WTC11 (cell line): ENCODE data around the gene CTBP1.

Source experiments
- ATF1 ChIP-seq: sonication (generic); formaldehyde crosslinking; IDR thresholded peaks from 2 replicates; pipeline ENCODE4 v1.8.1; 2023; ENCODE audit warnings: mild to moderate bottlenecking, moderate library complexity, missing genetic modification reagents
- ATF2 ChIP-seq: sonication (generic); formaldehyde crosslinking; IDR thresholded peaks from 2 replicates; pipeline ENCODE4 v1.8.1; 2022; ENCODE audit warnings: low read depth, missing genetic modification reagents, borderline replicate concordance
- CTCF ChIP-seq: fragments of 200-600 bp; IDR thresholded peaks from 2 replicates; pipeline ENCODE4 v1.8.0; 2022; ENCODE audit warnings: antibody characterized with exemption
- FOXK1 ChIP-seq: sonication (generic); formaldehyde crosslinking; IDR thresholded peaks from 2 replicates; pipeline ENCODE4 v1.8.0; 2022; ENCODE audit warnings: mild to moderate bottlenecking, moderate library complexity, missing genetic modification reagents
- HMGA2 ChIP-seq: fragments of 250-450 bp; sonication (Bioruptor Pico); IDR thresholded peaks from 2 replicates; pipeline ENCODE4 v1.4.0; 2021; ENCODE audit warnings: mild to moderate bottlenecking, moderate library complexity
- IRF2 ChIP-seq: sonication (generic); formaldehyde crosslinking; IDR thresholded peaks from 2 replicates; pipeline ENCODE4 v1.8.0; 2022; ENCODE audit warnings: low read depth, missing genetic modification reagents, borderline replicate concordance
- MAX ChIP-seq: sonication (generic); formaldehyde crosslinking; IDR thresholded peaks from 2 replicates; pipeline ENCODE4 v1.8.0; 2022; ENCODE audit warnings: mild to moderate bottlenecking, missing genetic modification reagents
- NR3C1 ChIP-seq: sonication (generic); formaldehyde crosslinking; conservative IDR thresholded peaks from 2 replicates; pipeline ENCODE4 v1.8.1; 2023; ENCODE audit warnings: low read depth, mild to moderate bottlenecking, missing genetic modification reagents
- SMAD3 ChIP-seq: sonication (generic); formaldehyde crosslinking; IDR thresholded peaks from 2 replicates; pipeline ENCODE4 v1.8.0; 2022; ENCODE audit warnings: missing genetic modification reagents, mild to moderate bottlenecking, borderline replicate concordance
- SP1 ChIP-seq: sonication (generic); formaldehyde crosslinking; conservative IDR thresholded peaks from 2 replicates; pipeline ENCODE4 v1.8.1; 2022; ENCODE audit warnings: missing genetic modification reagents
- TP53 ChIP-seq: sonication (generic); formaldehyde crosslinking; IDR thresholded peaks from 2 replicates; pipeline ENCODE4 v1.8.1; 2023; ENCODE audit warnings: mild to moderate bottlenecking, missing genetic modification reagents
- ZBTB43 ChIP-seq: sonication (generic); formaldehyde crosslinking; IDR thresholded peaks from 2 replicates; pipeline ENCODE4 v1.8.1; 2023; ENCODE audit warnings: mild to moderate bottlenecking, missing genetic modification reagents
- ZNF263 ChIP-seq: sonication (generic); formaldehyde crosslinking; IDR thresholded peaks from 2 replicates; pipeline ENCODE4 v1.8.1; 2022; ENCODE audit warnings: low read depth, mild to moderate bottlenecking, moderate library complexity, missing genetic modification reagents
- ZNF425 ChIP-seq: fragments of 250-450 bp; sonication (Bioruptor Pico); conservative IDR thresholded peaks from 2 replicates; pipeline ENCODE4 v1.9.0; 2021; ENCODE audit warnings: mild to moderate bottlenecking

GRCh38 chr4:1215141-1216075 is 33.5 kb downstream of the CTBP1 start:
- TF ChIP-seq CTCF (no peak), TP53 (CRISPR knock-in tag) (no peak), NR3C1 (CRISPR knock-in tag) (no peak), ZNF425 (CRISPR knock-in tag) (no peak), ATF1 (CRISPR knock-in tag) (no peak), MAX (CRISPR knock-in tag) (no peak), ZBTB43 (no peak), ZNF263 (CRISPR knock-in tag) (no peak), ATF2 (CRISPR knock-in tag) (no peak), SMAD3 (no peak), SP1 (no peak), HMGA2 (CRISPR knock-in tag) (no peak), IRF2 (no peak), FOXK1 (CRISPR knock-in tag) (no peak)
